RWPE1 (cell line): ENCODE measurements around the gene NET1.
A peak's percentile ranks its signal among the peaks of the same experiment; 100 is the strongest.

Experiments
- CTCF ChIA-PET: fragments of 350-600 bp; sonication (Branson Sonifier 250); formaldehyde crosslinking; extraction: SDS; loops from one replicate; lab custom pipeline; 2021; lab: Yijun Ruan, JAX
- POLR2A ChIA-PET: fragments of 400-600 bp; formaldehyde crosslinking; extraction: SDS; loops from one replicate; lab custom pipeline; 2020; ENCODE audit warnings: antibody characterized with exemption; ENCODE audit not compliant: low non-redundant PET; lab: Yijun Ruan, JAX
- DNase-seq: peaks from one replicate; pipeline ENCODE4 v3.0.0; 2012; ENCODE audit warnings: low spot score
- H3K27ac ChIP-seq: fragments of 450-650 bp; 2 replicates; pipeline ENCODE4 v1.5.1; 2017
- CTCF ChIP-seq: fragments of 450-650 bp; conservative IDR thresholded peaks from 2 replicates; pipeline ENCODE4 v1.5.1; 2017; ENCODE audit warnings: low read depth, mild to moderate bottlenecking

Gene NET1

GRCh38 chr10:5412277-5412941, at the start of gene NET1:
TSS of gene NET1 (plus strand) at chr10:5412557. CDS start at chr10:5412693, 136 bp downstream.
- CTCF ChIA-PET = no interaction called here
- POLR2A ChIA-PET = no interaction called here
- H3K27ac ChIP-seq = peak within 1 kb of the TSS; percentile 90
- DNase-seq = peak; percentile 99
- TF ChIP-seq CTCF = no peak

- H3K27ac ChIP-seq = no peak overlapping the region
- ChIA-PET CTCF (no interaction called here), POLR2A (no interaction called here)
- no peak for TF ChIP-seq CTCF
- no peak for DNase-seq
Observed at GRCh38 chr10:5362873-5363272, 49.5 kb upstream of the NET1 start.

- TF ChIP-seq CTCF = no peak
- ChIA-PET CTCF (no interaction called here), POLR2A (no interaction called here)
- DNase-seq = no peak
- no peak overlapping the region for H3K27ac ChIP-seq
Observed at GRCh38 chr10:5364374-5364773, 48.0 kb upstream of the NET1 start.

- no peak for TF ChIP-seq CTCF
- POLR2A ChIA-PET = no interaction called here
- CTCF ChIA-PET = no interaction called here
- H3K27ac ChIP-seq = no peak within 1 kb of the TSS
- no peak for DNase-seq
Observed at GRCh38 chr10:5364890-5365338, 47.4 kb upstream of the NET1 start, which contains the start of gene UCN3. TSS of gene UCN3 (plus strand) at chr10:5364966. CDS start at chr10:5373721, 8,755 bp downstream.

GRCh38 chr10:5365928-5366327, 46.4 kb upstream of the NET1 start:
- H3K27ac ChIP-seq = no peak overlapping the region
- no peak for TF ChIP-seq CTCF
- no peak for DNase-seq
- ChIA-PET POLR2A (no interaction called here), CTCF (interaction anchor here (0.6 kb wide), 1 partner anchor 339 kb away, joined by 3 read pairs; no protein-coding TSS in a partner anchor)

- ChIA-PET POLR2A (no interaction called here), CTCF (no interaction called here)
- H3K27ac ChIP-seq = no peak overlapping the region
Observed at GRCh38 chr10:5369362-5370158, 42.8 kb upstream of the NET1 start.

More at GRCh38 chr10:5369362-5370158, 42.8 kb upstream of the NET1 start:
- DNase-seq = no peak
- TF ChIP-seq CTCF = no peak
